SK-N-SH (cell line): ENCODE measurements around the gene PRR19. TPM values are rescaled to one million over a fixed set of nuclear protein-coding genes. Genes with fewer than 3 reads are reported as not detected.

ENCODE experiments used
- CTCF ChIA-PET: fragments of 300-600, 350-600 bp; formaldehyde crosslinking; extraction: SDS; loops from one replicate; lab custom pipeline; 2021; lab: Yijun Ruan, JAX
- POLR2A ChIA-PET: fragments of 350-600 bp; sonication (Branson Sonifier 250); formaldehyde crosslinking; extraction: SDS; loops from one replicate; lab custom pipeline; 2020; ENCODE audit warnings: antibody characterized with exemption, inconsistent platforms; lab: Yijun Ruan, JAX
- DNase-seq: peaks from one replicate; pipeline ENCODE4 v3.0.0; 2012
- H2AFZ ChIP-seq: fragments of 200-600 bp; sonication (generic); 2 replicates; pipeline ENCODE4 v1.8.1; 2016; ENCODE audit warnings: antibody characterized with exemption, mild to moderate bottlenecking, low read depth
- H3F3A ChIP-seq: fragments of 200-600 bp; sonication (generic); replicated peaks from 2 replicates; pipeline ENCODE3; 2016; ENCODE audit warnings: antibody characterized with exemption, mild to moderate bottlenecking; ENCODE audit not compliant: insufficient read depth
- H3K27ac ChIP-seq, 2 experiments: fragments of 200-500 bp in 1 of 2; fragments of 200-600 bp in 1 of 2; sonication (Bioruptor generic) in 1 of 2; sonication (generic), shearing (Covaris generic) in 1 of 2; 2 replicates each; pipeline versions ENCODE4 v1.5.1 to v1.6.1; 2014 to 2016; ENCODE audit warnings: low read depth in 2 of 2, inconsistent platforms in 1 of 2, low read length in 1 of 2, mild to moderate bottlenecking in 1 of 2, mixed read lengths in 1 of 2
- H3K27me3 ChIP-seq: fragments of 200-600 bp; sonication (generic), shearing (Covaris generic); 2 replicates; pipeline ENCODE4 v1.6.1; 2016; ENCODE audit warnings: mixed run types; ENCODE audit not compliant: insufficient read depth
- H3K36me3 ChIP-seq, 2 experiments: fragments of 200-500 bp in 1 of 2; fragments of 200-600 bp in 1 of 2; sonication (Bioruptor generic) in 1 of 2; sonication (generic) in 1 of 2; replicated peaks in 1 of 2; 2 replicates each; pipeline versions ENCODE3 to v1.5.1; 2014 to 2016; ENCODE audit warnings: low read length in 1 of 2, mild to moderate bottlenecking in 1 of 2; ENCODE audit not compliant: insufficient read depth in 2 of 2, control insufficient read depth in 1 of 2
- H3K4me1 ChIP-seq, 2 experiments: fragments of 200-500 bp in 1 of 2; fragments of 200-600 bp in 1 of 2; sonication (Bioruptor generic) in 1 of 2; sonication (generic), shearing (Covaris generic) in 1 of 2; 2 replicates each; pipeline versions ENCODE4 v1.5.1 to v1.6.1; 2014 to 2016; ENCODE audit warnings: low read depth in 1 of 2, low read length in 1 of 2, mixed run types in 1 of 2; ENCODE audit not compliant: insufficient read depth in 2 of 2, control insufficient read depth in 1 of 2
- H3K4me2 ChIP-seq: fragments of 200-600 bp; sonication (generic), shearing (Covaris generic); 2 replicates; pipeline ENCODE4 v1.6.1; 2017; ENCODE audit warnings: mixed run types
- H3K4me3 ChIP-seq, 2 experiments: fragments of 200-500 bp in 1 of 2; fragments of 200-600 bp in 1 of 2; sonication (Bioruptor generic) in 1 of 2; sonication (generic), shearing (Covaris generic) in 1 of 2; 2 replicates each; pipeline versions ENCODE4 v1.5.1 to v1.8.1; 2014 to 2016; ENCODE audit warnings: low read depth in 2 of 2, inconsistent platforms in 1 of 2, low read length in 1 of 2, mild to moderate bottlenecking in 1 of 2, mixed read lengths in 1 of 2, moderate library complexity in 1 of 2
- H3K79me2 ChIP-seq: fragments of 200-600 bp; sonication (generic); 2 replicates; pipeline ENCODE4 v1.8.1; 2017; ENCODE audit warnings: mild to moderate bottlenecking; ENCODE audit not compliant: insufficient read depth
- H3K9ac ChIP-seq: fragments of 200-600 bp; sonication (generic); 2 replicates; pipeline ENCODE4 v1.6.1; 2017; ENCODE audit warnings: mixed run types
- H3K9me2 ChIP-seq: fragments of 200-600 bp; sonication (generic); 2 replicates; pipeline ENCODE4 v1.6.1; 2017; ENCODE audit warnings: mixed run types
- H3K9me3 ChIP-seq: fragments of 200-600 bp; sonication (generic); 2 replicates; pipeline ENCODE4 v1.6.1; 2017; ENCODE audit warnings: mixed run types, mild to moderate bottlenecking, moderate library complexity
- H4K20me1 ChIP-seq: fragments of 200-600 bp; sonication (generic); 2 replicates; pipeline ENCODE4 v1.6.1; 2017; ENCODE audit warnings: mild to moderate bottlenecking, mixed run types; ENCODE audit not compliant: insufficient read depth
- CHD2 ChIP-seq: fragments of 150-350 bp; IDR thresholded peaks from 2 replicates; pipeline ENCODE4 v1.6.1; 2018; ENCODE audit warnings: low read length; ENCODE audit not compliant: partially characterized antibody
- CTCF ChIP-seq: fragments of 200-600 bp; sonication (generic); IDR thresholded peaks from 2 replicates; pipeline ENCODE4 v1.6.1; 2017; ENCODE audit warnings: antibody characterized with exemption, mild to moderate bottlenecking, moderate library complexity
- ELF1 ChIP-seq: IDR thresholded peaks from 2 replicates; pipeline ENCODE4 v1.4.0; 2012
- EP300 ChIP-seq, 2 experiments: IDR thresholded peaks; 2 replicates each; pipeline versions ENCODE4 v1.4.0 to v1.6.1; 2012; ENCODE audit warnings: borderline replicate concordance in 1 of 2, low read depth in 1 of 2, low read length in 1 of 2
- FOSL2 ChIP-seq: IDR thresholded peaks from 2 replicates; pipeline ENCODE4 v1.4.0; 2012; ENCODE audit warnings: low read depth, mild to moderate bottlenecking, moderate library complexity, borderline replicate concordance
- GABPA ChIP-seq: IDR thresholded peaks from 2 replicates; pipeline ENCODE4 v1.4.0; 2012; ENCODE audit warnings: low read depth, mild to moderate bottlenecking
- GATA2 ChIP-seq: sonication (generic); formaldehyde crosslinking; IDR thresholded peaks from 2 replicates; pipeline ENCODE4 v1.5.0; 2020; ENCODE audit warnings: mild to moderate bottlenecking, missing genetic modification reagents
- JUND ChIP-seq: IDR thresholded peaks from 2 replicates; pipeline ENCODE4 v1.4.0; 2012
- MAX ChIP-seq: IDR thresholded peaks from 2 replicates; pipeline ENCODE4 v1.4.0; 2012; ENCODE audit warnings: low read depth
- MXI1 ChIP-seq: IDR thresholded peaks from 2 replicates; pipeline ENCODE4 v1.6.1; 2012; ENCODE audit warnings: mild to moderate bottlenecking, low read depth, low read length, improper control_type of control experiment
- NFIC ChIP-seq: IDR thresholded peaks from 2 replicates; pipeline ENCODE4 v1.4.0; 2012; ENCODE audit warnings: borderline replicate concordance
- NRF1 ChIP-seq: IDR thresholded peaks from 2 replicates; pipeline ENCODE4 v1.6.1; 2012; ENCODE audit warnings: low read depth, mild to moderate bottlenecking, low read length
- PBX3 ChIP-seq: IDR thresholded peaks from 2 replicates; pipeline ENCODE4; 2012
- POLR2AphosphoS5 ChIP-seq: IDR thresholded peaks from 2 replicates; pipeline ENCODE4 v1.6.1; 2012; ENCODE audit warnings: low read depth, low read length
- RAD21 ChIP-seq: IDR thresholded peaks from 2 replicates; pipeline ENCODE4 v1.6.1; 2012; ENCODE audit warnings: mild to moderate bottlenecking, low read length
- REST ChIP-seq: IDR thresholded peaks from 2 replicates; pipeline ENCODE4 v1.6.1; 2012; ENCODE audit warnings: mild to moderate bottlenecking, low read depth, low read length, moderate library complexity
- RFX5 ChIP-seq: IDR thresholded peaks from 2 replicates; pipeline ENCODE4 v1.6.1; 2012; ENCODE audit warnings: mild to moderate bottlenecking, improper control_type of control experiment, low read length
- SMC3 ChIP-seq: IDR thresholded peaks from 2 replicates; pipeline ENCODE4 v1.6.1; 2012; ENCODE audit warnings: low read depth, low read length, improper control_type of control experiment
- TAF1 ChIP-seq: IDR thresholded peaks from 2 replicates; pipeline ENCODE4 v1.6.1; 2012; ENCODE audit warnings: low read depth, mild to moderate bottlenecking, low read length, moderate library complexity, borderline replicate concordance
- WGBS: methylation state at CpG from one replicate; pipeline ENCODE4 v1.1.6; 2017; ENCODE audit warnings: low lambda C conversion rate; 5-methylcytosine and 5-hydroxymethylcytosine counted together
- polyA plus RNA-seq, 3 experiments: library from polyadenylated mRNA; depleted of rRNA; stranded (reverse); fragments of >200 nt; gene quantifications; 2 replicates each; pipeline ENCODE4 v1.2.3, GENCODE V29; 2012

PRR19 gene
- polyA plus RNA-seq, 1 of the 3 experiments (the other 2 are of a cell fraction), result 1.3 TPM

GRCh38 chr19:42325308-42325895 lies 23.5 kb downstream of the PRR19 start, which contains the start of gene MEGF8:
MEGF8 (plus strand) TSS chr19:42325635; CDS start chr19:42326244, 609 bp downstream.
- Histone ChIP-seq H2AFZ (peak within 1 kb of the TSS; percentile 99), H3K27me3 (no peaks in the 10 kb centered on the region), H3K4me1 (peaks cover 8 to 16% of the 10 kb centered on the region in 2 experiments; a peak in 1 of 4 replicates), H4K20me1 (no peaks in the 10 kb centered on the region; the same call in 1 of the 2 replicates), H3K9me2 (no peaks in the 10 kb centered on the region), H3K4me2 (peak within 1 kb of the TSS; percentile 99), H3K9me3 (no peaks in the 10 kb centered on the region), H3K36me3 (no peaks in the 10 kb centered on the region), H3K9ac (peak within 1 kb of the TSS; percentile 93), H3F3A (no peaks in the 10 kb centered on the region), H3K79me2 (peaks cover 37% of the 10 kb centered on the region), H3K27ac (peak within 1 kb of the TSS; percentile 69 to 71), H3K4me3 (peak within 1 kb of the TSS; percentile 80 to 99)
- DNase-seq, result peak; percentile 98
- WGBS, result under 1% methylated on average over 36 of the region's 45 CpGs
- ChIA-PET POLR2A (no interaction called here), CTCF (no interaction called here)
- TF ChIP-seq CHD2, result no peak
- TF ChIP-seq RAD21, result peak; percentile 83; the same call in 1 of the 2 replicates
- no peak for TF ChIP-seq FOSL2
- TF ChIP-seq MXI1, result peak; percentile 75
- TF ChIP-seq ELF1, result peak; percentile 58; the same call in 1 of the 2 replicates
- TF ChIP-seq NFIC, result no peak
- peak; percentile 94 for TF ChIP-seq CTCF
- TF ChIP-seq EP300 (IDR thresholded peaks at IDR 0.05; ENCODE audit: borderline replicate concordance in 1 of 2, low read depth in 1 of 2, low read length in 1 of 2), result no peak
- peak; percentile 27; the same call in 1 of the 2 replicates for TF ChIP-seq RFX5
- TF ChIP-seq REST, result peak; percentile 43; the same call in 1 of the 2 replicates
- TF ChIP-seq TAF1, result peak; percentile 75
- peak; percentile 99 for TF ChIP-seq NRF1
- TF ChIP-seq MAX, result peak; percentile 69
- TF ChIP-seq SMC3, result peak; percentile 75
- no peak for TF ChIP-seq PBX3
- TF ChIP-seq JUND, result no peak
- peak; percentile 69 for TF ChIP-seq GABPA
- TF ChIP-seq GATA2, result no peak
- peak; percentile 83; the same call in 1 of the 2 replicates for TF ChIP-seq POLR2AphosphoS5
